NK-92 treated with Interleukin-12 subunit alpha and Interleukin-12 subunit beta, amount 100 ng/mL, for 24 hours (cell line): ENCODE data around the gene CYP3A7.
"Not testable (repeated sequence)": the region's sequence is repeated elsewhere in the genome, so short reads cannot be mapped to it uniquely, and the experiment has no call there.

Source experiments
- DNase-seq: peaks from one replicate; lab custom pipeline; 2025; lab: John Stamatoyannopoulos, UW

Gene CYP3A7

GRCh38 chr7:99741441-99741795 lies 6.4 kb upstream of the CYP3A7 start:
- DNase-seq = no peak

GRCh38 chr7:99740573-99741440 lies 5.8 kb upstream of the CYP3A7 start:
- no peak for DNase-seq

GRCh38 chr7:99739699-99740572 lies 4.9 kb upstream of the CYP3A7 start:
- no peak for DNase-seq

GRCh38 chr7:99737726-99738125 lies 2.7 kb upstream of the CYP3A7 start:
- DNase-seq = no peak

GRCh38 chr7:99736667-99737066 lies 1.7 kb upstream of the CYP3A7 start:
- not testable (repeated sequence) for DNase-seq

- no peak for DNase-seq
Measured at GRCh38 chr7:99733448-99733847, 1.5 kb downstream of the CYP3A7 start.

- DNase-seq = no peak
Measured at GRCh38 chr7:99733003-99733402, 2.0 kb downstream of the CYP3A7 start.

GRCh38 chr7:99731638-99732374 lies 3.2 kb downstream of the CYP3A7 start:
- no peak for DNase-seq

GRCh38 chr7:99730992-99731391 lies 4.0 kb downstream of the CYP3A7 start:
- DNase-seq = no peak

GRCh38 chr7:99730238-99730810 lies 4.7 kb downstream of the CYP3A7 start:
- no peak for DNase-seq

- DNase-seq = no peak
Measured at GRCh38 chr7:99729486-99730237, 5.3 kb downstream of the CYP3A7 start.

GRCh38 chr7:99728615-99729014 lies 6.4 kb downstream of the CYP3A7 start:
- no peak for DNase-seq

- DNase-seq = not testable (repeated sequence)
Measured at GRCh38 chr7:99723201-99723600, 11.8 kb downstream of the CYP3A7 start.

- no peak for DNase-seq
Measured at GRCh38 chr7:99720800-99721595, 14.0 kb downstream of the CYP3A7 start.

GRCh38 chr7:99719996-99720769 lies 14.8 kb downstream of the CYP3A7 start:
- no peak for DNase-seq

GRCh38 chr7:99713995-99714570 lies 20.9 kb downstream of the CYP3A7 start:
- no peak for DNase-seq

- no peak for DNase-seq
Measured at GRCh38 chr7:99709838-99710578, 25.0 kb downstream of the CYP3A7 start.

GRCh38 chr7:99709260-99709659 lies 25.7 kb downstream of the CYP3A7 start:
- no peak for DNase-seq

GRCh38 chr7:99707096-99707495 lies 27.9 kb downstream of the CYP3A7 start:
- DNase-seq = no peak
